CD4-positive, alpha-beta memory T cell (primary cell): ENCODE data around the gene ZNF80. TPM values are rescaled to one million over a fixed set of nuclear protein-coding genes. Genes with fewer than 3 reads are reported as not detected.

Experiments used
- CTCF ChIA-PET: fragments of 350-600 bp; sonication (Branson Sonifier 250); formaldehyde crosslinking; loops from one replicate; lab custom pipeline; 2021; ENCODE audit warnings: inconsistent platforms; ENCODE audit not compliant: partially characterized antibody; lab: Charles Lee
- POLR2A ChIA-PET: fragments of 350-600 bp; sonication (Branson Sonifier 250); formaldehyde crosslinking; loops from one replicate; lab custom pipeline; 2021; ENCODE audit not compliant: partially characterized antibody; lab: Charles Lee
- DNase-seq, 5 donors: peaks; one replicate each; pipeline versions ENCODE4 v3.0.0 to v3.0.0-alpha.2; 2020 to 2022; ENCODE audit warnings: mixed read lengths in 1 of 5
- H3K27ac ChIP-seq: one replicate; pipeline ENCODE4 v1.7.0; 2013; ENCODE audit warnings: low read depth, low read length
- H3K27me3 ChIP-seq: 2 replicates; pipeline ENCODE4 v1.7.0; 2013; ENCODE audit warnings: mild to moderate bottlenecking, low read length, moderate library complexity; ENCODE audit not compliant: insufficient read depth
- H3K36me3 ChIP-seq: 2 replicates; pipeline ENCODE4 v1.7.0; 2013; ENCODE audit warnings: mild to moderate bottlenecking, low read length, moderate library complexity; ENCODE audit not compliant: insufficient read depth
- H3K4me1 ChIP-seq: 2 replicates; pipeline ENCODE4 v1.7.0; 2013; ENCODE audit warnings: mild to moderate bottlenecking, low read length, moderate library complexity; ENCODE audit not compliant: insufficient read depth
- H3K4me3 ChIP-seq, 2 donors: one replicate each; pipeline ENCODE4 v1.7.0; 2013; ENCODE audit warnings: low read length in 2 of 2, mild to moderate bottlenecking in 1 of 2
- H3K9me3 ChIP-seq, 2 donors: one replicate each; pipeline ENCODE4 v1.7.0; 2013; ENCODE audit warnings: low read length in 2 of 2, control low read depth in 1 of 2; ENCODE audit not compliant: control insufficient read depth in 1 of 2
- H3K27ac Mint-ChIP-seq, 7 donors: one replicate each; pipeline ENCODE4 v1.8.0; 2020 to 2021; ENCODE audit warnings: mixed read lengths in 7 of 7, mild to moderate bottlenecking in 6 of 7, inconsistent platforms in 3 of 7, moderate library complexity in 3 of 7
- H3K27me3 Mint-ChIP-seq, 2 donors: one replicate each; pipeline ENCODE4 v1.8.0; 2020 to 2021; ENCODE audit warnings: mixed read lengths in 2 of 2
- H3K36me3 Mint-ChIP-seq, 2 donors: one replicate each; pipeline ENCODE4 v1.8.0; 2020 to 2021; ENCODE audit warnings: mixed read lengths in 2 of 2, inconsistent platforms in 1 of 2, mild to moderate bottlenecking in 1 of 2
- H3K4me1 Mint-ChIP-seq, 4 donors: one replicate each; pipeline ENCODE4 v1.8.0; 2020 to 2021; ENCODE audit warnings: mixed read lengths in 4 of 4, mild to moderate bottlenecking in 1 of 4
- H3K4me3 Mint-ChIP-seq, 8 donors: one replicate each; pipeline ENCODE4 v1.8.0; 2020 to 2021; ENCODE audit warnings: mixed read lengths in 8 of 8, mild to moderate bottlenecking in 7 of 8, moderate library complexity in 6 of 8, inconsistent platforms in 3 of 8
- H3K9me3 Mint-ChIP-seq, 8 donors: one replicate each; pipeline ENCODE4 v1.8.0; 2020 to 2021; ENCODE audit warnings: mixed read lengths in 8 of 8, mild to moderate bottlenecking in 5 of 8, inconsistent platforms in 3 of 8, moderate library complexity in 1 of 8
- intact Hi-C: fragments of 100-400 bp; cut with micrococcal nuclease; formaldehyde crosslinking; loops from one replicate; pipeline ENCODE4 v1.15.1; 2023
- polyA plus RNA-seq, 2 donors: library from polyadenylated mRNA; unstranded; fragments of 300-500 nt; fragmentation: Illumina TruSeq; gene quantifications; one replicate each; pipeline ENCODE4 v1.2.3, GENCODE V29; 2021
- total RNA-seq, 2 experiments: library from RNA; stranded (reverse); gene quantifications; one replicate each; pipeline ENCODE4 v1.2.3, GENCODE V29; 2021

ZNF80 gene
- total and polyA plus RNA-seq, 4 experiments from 2014 or later: 0.34 to 1.1 (median 0.85) TPM

DNA sequence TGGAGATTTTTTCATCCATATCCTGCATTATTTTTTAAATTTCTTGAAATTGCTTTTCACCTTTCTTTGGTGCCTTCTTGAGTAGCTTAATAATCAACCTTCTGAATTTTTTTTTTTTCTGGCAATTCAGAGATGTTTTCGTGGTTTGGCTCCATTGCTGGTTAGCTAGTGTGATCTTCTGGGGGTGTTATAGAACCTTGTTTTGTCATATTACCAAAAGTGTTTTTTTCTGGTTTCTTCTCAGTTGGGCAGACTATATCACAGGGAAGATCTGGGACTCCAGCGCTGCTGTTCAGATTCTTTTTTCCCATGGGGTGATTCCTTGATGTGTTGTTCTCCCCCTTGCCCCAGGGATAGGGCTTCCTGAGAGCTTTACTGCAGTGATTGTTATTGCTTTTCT lies 32.6 kb upstream of the ZNF80 start:
- H3K36me3 Mint-ChIP-seq: peaks cover 1 to 10% of the 10 kb centered on the region in 2 donors
- Histone ChIP-seq H3K36me3 (no peaks in the 10 kb centered on the region), H3K27ac (no peak overlapping the region), H3K27me3 (no peaks in the 10 kb centered on the region), H3K9me3 (no peaks in the 10 kb centered on the region), H3K4me3 (no peak overlapping the region), H3K4me1 (no peaks in the 10 kb centered on the region)
- intact Hi-C loops: no loop called here
- H3K27ac Mint-ChIP-seq: no peak overlapping the region
- no peaks in the 10 kb centered on the region for H3K4me1 Mint-ChIP-seq
- POLR2A ChIA-PET: interaction anchor here (0.6 to 1.4 kb wide), 3 partner anchors 42 to 56 kb away, joined by 3 to 6 read pairs (median 3); no protein-coding TSS in a partner anchor
- no peak for DNase-seq
- CTCF ChIA-PET: interaction anchor here (0.7 to 2.0 kb wide), 3 partner anchors 19 to 188 kb away, joined by 3 to 5 read pairs (median 3); no protein-coding TSS in a partner anchor
- no peak overlapping the region for H3K4me3 Mint-ChIP-seq
- H3K27me3 Mint-ChIP-seq: no peaks in the 10 kb centered on the region
- peaks cover 0 to 17% (median 15%) of the 10 kb centered on the region in 8 donors for H3K9me3 Mint-ChIP-seq

DNA sequence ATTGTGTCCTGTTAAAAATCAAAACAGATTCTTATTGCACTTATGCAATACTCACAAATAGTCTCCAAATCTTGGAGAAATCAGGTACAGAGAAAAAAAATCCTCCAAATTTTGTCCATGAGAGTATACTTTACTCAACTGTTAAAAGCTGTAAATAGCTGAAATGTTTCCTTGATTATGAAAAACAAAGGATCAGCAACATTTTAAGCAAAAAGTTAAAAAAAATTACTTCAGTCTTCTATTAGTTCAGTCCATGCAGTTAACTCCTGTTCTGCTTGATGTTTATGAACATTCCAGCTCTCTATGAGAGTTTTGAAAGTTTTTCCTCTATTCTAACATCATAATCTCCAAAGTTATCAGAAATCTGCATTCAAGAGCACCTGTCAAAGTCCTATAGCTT lies 22.8 kb upstream of the ZNF80 start:
- ChIA-PET CTCF (interaction anchor here (1.5 kb wide), 1 partner anchor 31 kb away, joined by 3 read pairs; no protein-coding TSS in a partner anchor), POLR2A (no interaction called here)
- Mint-ChIP-seq H3K36me3 (peaks cover 0 to 11% of the 10 kb centered on the region in 2 donors), H3K4me1 (peaks cover 0 to 3% (median under 1%) of the 10 kb centered on the region in 4 donors), H3K9me3 (peaks cover 0 to 12% (median 6%) of the 10 kb centered on the region in 8 donors), H3K27me3 (no peaks in the 10 kb centered on the region), H3K27ac (no peak overlapping the region), H3K4me3 (no peak overlapping the region)
- H3K27me3 ChIP-seq: no peaks in the 10 kb centered on the region
- no peaks in the 10 kb centered on the region for H3K9me3 ChIP-seq
- H3K36me3 ChIP-seq: no peaks in the 10 kb centered on the region
- no peak overlapping the region for H3K27ac ChIP-seq
- intact Hi-C loops: no loop called here
- no peak overlapping the region for H3K4me3 ChIP-seq
- no peak for DNase-seq
- no peaks in the 10 kb centered on the region for H3K4me1 ChIP-seq

DNA sequence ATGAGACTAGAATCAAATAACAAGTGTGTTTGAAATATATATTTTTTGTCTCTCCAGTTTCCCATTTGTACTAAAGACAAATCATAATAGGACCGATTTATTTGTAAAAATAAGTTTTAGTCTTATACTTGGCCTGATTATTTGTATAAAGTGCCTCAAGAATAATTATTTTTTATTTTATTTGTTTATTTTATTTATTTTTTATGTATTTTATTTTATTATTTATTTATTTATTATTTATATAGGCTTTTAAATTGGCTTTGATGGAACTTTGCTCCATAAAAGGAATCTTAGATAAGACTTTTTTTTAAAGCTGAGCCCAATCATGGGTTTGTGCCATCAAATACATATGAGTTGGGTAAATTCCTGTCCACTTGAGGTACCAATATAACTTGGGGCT lies 22.2 kb upstream of the ZNF80 start:
- Mint-ChIP-seq H3K9me3 (peaks cover 0 to 12% (median 6%) of the 10 kb centered on the region in 8 donors), H3K36me3 (peaks cover 0 to 11% of the 10 kb centered on the region in 2 donors)
- POLR2A ChIA-PET: no interaction called here

DNA sequence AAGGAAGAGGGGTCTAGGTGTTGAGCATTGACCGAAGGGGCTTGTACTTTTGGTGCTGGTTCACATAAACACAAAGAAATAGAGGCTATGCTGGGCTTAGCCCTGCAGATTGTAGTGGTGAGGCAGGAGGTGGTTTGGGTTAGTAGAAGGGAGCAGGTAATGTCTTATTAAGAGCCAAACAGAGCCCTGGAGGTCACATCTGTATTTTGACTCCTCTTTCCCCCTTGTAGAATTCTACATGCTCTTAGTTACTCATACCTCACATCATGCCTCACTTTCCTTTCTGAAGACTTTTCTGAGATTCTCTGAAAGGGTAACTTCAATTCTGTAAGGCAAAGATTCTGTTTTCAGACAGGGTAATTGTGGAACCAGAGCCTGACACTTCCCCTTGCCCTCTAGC lies 16.1 kb upstream of the ZNF80 start:
- POLR2A ChIA-PET: interaction anchor here (0.6 to 1.2 kb wide), 2 partner anchors 39 to 95 kb away, joined by 4 read pairs; no protein-coding TSS in a partner anchor
- H3K9me3 Mint-ChIP-seq: peaks cover 0 to 14% (median 6%) of the 10 kb centered on the region in 8 donors
- H3K36me3 Mint-ChIP-seq: peaks cover 0 to 9% of the 10 kb centered on the region in 2 donors
- H3K27me3 ChIP-seq: no peaks in the 10 kb centered on the region
- H3K4me3 ChIP-seq: no peak overlapping the region
- no peak overlapping the region for H3K4me3 Mint-ChIP-seq
- no peaks in the 10 kb centered on the region for H3K27me3 Mint-ChIP-seq
- H3K4me1 ChIP-seq: peaks cover 4% of the 10 kb centered on the region
- no peak overlapping the region for H3K27ac ChIP-seq
- peaks cover 6 to 16% (median 9%) of the 10 kb centered on the region in 4 donors for H3K4me1 Mint-ChIP-seq
- CTCF ChIA-PET: no interaction called here
- H3K36me3 ChIP-seq: no peaks in the 10 kb centered on the region
- no peak for DNase-seq
- H3K27ac Mint-ChIP-seq: peak overlapping the region in 5 of 7 donors; percentile 42 to 71 (median 62)
- intact Hi-C loops: loop anchor here (5.0 kb wide), 1 partner anchor 41 kb away; no protein-coding TSS in a partner anchor
- H3K9me3 ChIP-seq: no peaks in the 10 kb centered on the region

More for the DNA sequence above, 22.2 kb upstream of the ZNF80 start:
- intact Hi-C loops: no loop called here
- no peaks in the 10 kb centered on the region for H3K27me3 Mint-ChIP-seq
- Histone ChIP-seq H3K9me3 (no peaks in the 10 kb centered on the region), H3K4me3 (no peak overlapping the region), H3K27me3 (no peaks in the 10 kb centered on the region), H3K27ac (no peak overlapping the region), H3K4me1 (no peaks in the 10 kb centered on the region), H3K36me3 (no peaks in the 10 kb centered on the region)
- DNase-seq: no peak
- H3K27ac Mint-ChIP-seq: no peak overlapping the region
- peaks cover 0 to 3% (median under 1%) of the 10 kb centered on the region in 4 donors for H3K4me1 Mint-ChIP-seq
- no peak overlapping the region for H3K4me3 Mint-ChIP-seq
- CTCF ChIA-PET: interaction anchor here (0.9 to 1.5 kb wide), 2 partner anchors 31 to 53 kb away, joined by 3 to 5 read pairs; no protein-coding TSS in a partner anchor

DNA sequence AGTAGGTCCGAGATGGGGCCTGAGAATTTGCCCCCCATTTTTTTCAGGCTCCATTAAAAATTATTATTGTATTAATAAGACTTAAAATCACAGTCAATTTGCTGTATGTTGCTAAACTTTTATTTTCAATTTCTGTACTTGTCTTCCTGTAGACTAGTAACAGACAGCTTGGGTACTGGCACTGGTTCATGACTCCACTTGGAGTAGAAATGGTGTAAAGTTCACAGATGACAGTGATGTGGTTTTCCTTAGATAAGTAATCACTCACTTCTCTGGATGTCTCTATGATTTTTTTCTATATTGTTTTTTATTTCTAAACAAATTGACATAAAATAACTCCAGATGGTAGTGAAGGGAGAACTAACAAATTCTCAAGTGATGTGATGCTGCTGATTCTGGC lies 15.6 kb upstream of the ZNF80 start:
- Mint-ChIP-seq H3K27me3 (no peaks in the 10 kb centered on the region), H3K4me1 (peaks cover 6 to 16% (median 11%) of the 10 kb centered on the region in 4 donors), H3K4me3 (no peak overlapping the region), H3K36me3 (peaks cover 0 to 5% of the 10 kb centered on the region in 2 donors), H3K9me3 (peaks cover 0 to 12% (median 5%) of the 10 kb centered on the region in 8 donors), H3K27ac (peak overlapping the region in 5 of 7 donors; percentile 31 to 71 (median 43))
- intact Hi-C loops: loop anchor here (5.0 kb wide), 1 partner anchor 41 kb away; no protein-coding TSS in a partner anchor
- H3K4me1 ChIP-seq: peaks cover 4% of the 10 kb centered on the region
- DNase-seq: no peak
- no peak overlapping the region for H3K27ac ChIP-seq
- no peaks in the 10 kb centered on the region for H3K36me3 ChIP-seq
- POLR2A ChIA-PET: no interaction called here
- H3K4me3 ChIP-seq: no peak overlapping the region
- CTCF ChIA-PET: no interaction called here
- H3K27me3 ChIP-seq: no peaks in the 10 kb centered on the region
- no peaks in the 10 kb centered on the region for H3K9me3 ChIP-seq

DNA sequence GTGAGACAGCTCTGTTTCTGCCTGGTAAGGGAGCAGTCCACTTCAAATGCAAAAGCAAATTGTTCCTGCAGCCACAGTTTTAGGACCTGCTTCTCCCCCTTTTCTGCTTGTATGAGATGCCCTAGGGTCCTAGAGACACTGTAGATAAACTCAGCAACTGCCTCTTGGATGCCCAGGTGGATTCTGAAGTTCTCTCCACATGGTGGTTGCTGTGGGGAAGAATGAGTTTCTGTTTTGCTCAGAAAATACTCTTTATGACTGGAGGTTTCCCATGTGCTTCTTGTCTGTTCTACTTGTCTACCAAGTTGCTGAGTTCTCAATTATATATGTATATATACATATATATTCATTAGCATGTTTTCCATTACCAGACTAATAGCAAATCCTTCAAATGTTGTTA lies 5.6 kb upstream of the ZNF80 start:
- POLR2A ChIA-PET: no interaction called here
- DNase-seq: no peak
- CTCF ChIA-PET: no interaction called here
- Mint-ChIP-seq H3K27ac (peak overlapping the region in 1 of 7 donors; percentile 22), H3K36me3 (no peaks in the 10 kb centered on the region), H3K9me3 (peaks cover 0 to 12% (median 5%) of the 10 kb centered on the region in 8 donors), H3K27me3 (no peaks in the 10 kb centered on the region), H3K4me3 (no peak overlapping the region), H3K4me1 (peaks cover 7 to 8% (median 8%) of the 10 kb centered on the region in 4 donors)
- H3K27me3 ChIP-seq: no peaks in the 10 kb centered on the region
- peaks cover 5% of the 10 kb centered on the region for H3K4me1 ChIP-seq
- H3K9me3 ChIP-seq: no peaks in the 10 kb centered on the region
- no peak overlapping the region for H3K4me3 ChIP-seq
- intact Hi-C loops: no loop called here
- H3K27ac ChIP-seq: no peak overlapping the region
- H3K36me3 ChIP-seq: no peaks in the 10 kb centered on the region

DNA sequence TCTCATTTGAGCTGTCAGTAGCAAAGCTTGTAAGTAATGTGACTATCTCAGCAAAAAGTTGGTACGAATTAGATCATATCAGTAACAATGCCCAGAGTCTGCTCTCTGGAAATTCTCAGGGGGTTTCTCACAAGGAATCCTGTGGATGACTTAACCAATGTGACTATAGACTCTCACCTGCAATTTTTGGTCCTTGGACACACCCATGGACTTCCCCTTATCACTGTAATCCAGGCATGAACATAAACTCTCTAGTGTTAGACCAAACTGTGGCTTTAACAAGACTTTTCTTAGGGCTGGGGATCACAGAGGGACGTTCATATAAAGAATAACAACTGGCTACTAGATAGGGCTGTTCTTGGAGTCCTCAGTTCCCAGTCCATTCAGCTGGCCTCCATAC lies 3.9 kb upstream of the ZNF80 start:
- Mint-ChIP-seq H3K27me3 (no peaks in the 10 kb centered on the region), H3K4me1 (peaks cover 9 to 22% (median 15%) of the 10 kb centered on the region in 4 donors), H3K36me3 (no peaks in the 10 kb centered on the region), H3K4me3 (no peak overlapping the region), H3K27ac (peak overlapping the region in 4 of 7 donors; percentile 1 to 41 (median 8)), H3K9me3 (peaks cover 0 to 12% (median 5%) of the 10 kb centered on the region in 8 donors)
- intact Hi-C loops: no loop called here
- Histone ChIP-seq H3K9me3 (no peaks in the 10 kb centered on the region), H3K36me3 (no peaks in the 10 kb centered on the region), H3K27me3 (no peaks in the 10 kb centered on the region), H3K4me3 (no peak overlapping the region), H3K4me1 (peaks cover 9% of the 10 kb centered on the region), H3K27ac (no peak overlapping the region)
- POLR2A ChIA-PET: interaction anchor here (0.6 to 3.6 kb wide), 5 partner anchors 15 to 185 kb away, joined by 3 to 23 read pairs (median 3); partner anchors contain the start of gene CCDC191
- CTCF ChIA-PET: interaction anchor here (1.1 to 2.7 kb wide), 3 partner anchors 14 to 87 kb away, joined by 4 to 11 read pairs (median 4); no protein-coding TSS in a partner anchor
- no peak for DNase-seq
